A172 (cell line): ENCODE results near the gene RPRD1B. TPM values are rescaled to one million over a fixed set of nuclear protein-coding genes. Genes with fewer than 3 reads are reported as not detected.

Source experiments
- DNase-seq: peaks from one replicate; pipeline ENCODE4 v3.0.0-alpha.2; 2015; ENCODE audit warnings: low spot score
- total RNA-seq: library from RNA; depleted of rRNA; stranded (reverse); fragments of >200 nt; shearing (Covaris generic); gene quantifications from 2 replicates; pipeline ENCODE4 v1.2.3, GENCODE V29; 2014

RPRD1B gene
- total RNA-seq, 1 experiment from 2014 or later, result 17.9 TPM

DNA sequence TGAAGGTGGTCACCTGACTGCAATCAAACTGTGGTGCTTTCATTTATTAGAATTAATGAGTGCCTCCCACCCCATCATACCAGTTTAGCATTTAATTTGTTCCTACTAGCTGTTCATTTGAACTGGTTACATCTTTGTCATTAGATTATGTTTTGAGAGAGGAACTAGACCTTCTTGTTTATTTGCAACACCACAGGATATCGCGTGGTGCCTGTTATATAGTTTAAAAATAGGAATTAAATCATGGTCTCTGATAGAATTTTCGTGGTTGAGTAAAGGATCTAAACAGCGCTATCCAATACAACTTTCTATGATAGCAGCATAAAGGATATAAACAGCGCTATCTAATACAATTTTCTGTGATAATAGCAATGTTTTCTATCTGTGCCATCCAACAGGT is 2.8 kb downstream of the RPRD1B start:
- DNase-seq, result no peak

DNA sequence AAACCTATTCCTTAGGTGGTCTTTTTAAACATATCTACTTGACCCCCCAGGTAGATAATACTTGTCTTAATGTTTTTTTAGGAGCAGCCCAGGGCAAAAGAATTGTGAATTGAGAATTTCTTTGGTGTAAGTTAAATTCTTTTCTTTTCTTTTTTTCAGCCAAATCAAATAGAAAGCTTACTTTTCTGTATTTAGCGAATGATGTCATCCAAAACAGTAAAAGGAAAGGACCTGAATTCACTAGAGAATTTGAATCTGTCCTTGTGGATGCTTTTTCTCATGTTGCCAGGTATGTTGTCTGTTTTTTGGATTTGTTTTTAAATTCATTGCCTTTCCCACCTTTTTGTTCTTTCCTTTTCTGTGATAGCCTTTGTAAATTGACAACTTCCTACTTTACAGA is 6.7 kb downstream of the RPRD1B start:
- DNase-seq, result no peak

DNA sequence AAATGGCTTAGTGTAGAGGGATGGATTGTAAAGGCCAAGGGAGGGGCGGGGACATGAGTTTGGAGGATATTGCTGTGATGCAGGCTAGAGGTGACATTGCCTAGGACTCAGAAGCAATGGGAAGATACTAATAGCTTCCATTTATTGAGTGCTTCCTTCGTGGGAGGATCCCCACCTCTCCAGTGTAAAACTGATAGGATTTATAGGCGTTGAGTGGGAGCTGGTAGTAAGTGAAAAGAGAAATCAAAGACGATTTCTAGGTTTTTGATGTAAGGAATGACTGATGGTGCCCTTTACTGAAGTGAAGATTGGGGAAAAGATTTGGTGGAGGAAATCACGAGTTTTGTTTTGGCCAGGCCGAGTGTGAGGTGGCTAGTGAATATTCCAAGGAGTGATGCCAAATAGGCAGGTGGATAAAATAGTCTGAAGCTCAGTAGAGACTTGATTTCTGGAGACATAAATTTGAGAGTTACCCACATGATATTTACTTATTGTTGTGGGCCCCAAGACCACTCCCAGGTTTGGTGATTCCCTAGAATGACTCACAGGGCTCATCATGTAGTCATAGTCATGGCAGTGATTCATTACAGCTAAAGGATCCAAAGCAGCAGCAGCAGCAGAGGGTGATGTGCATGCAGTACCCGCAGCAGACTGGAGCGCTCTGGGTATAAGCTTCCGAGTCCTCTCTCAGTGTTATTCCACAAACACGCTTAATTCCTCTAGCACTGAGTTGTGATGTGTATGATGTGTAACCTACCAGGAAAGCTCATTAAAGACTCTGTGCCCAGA is 10.2 kb downstream of the RPRD1B start:
- DNase-seq, result peak; percentile 96

DNA sequence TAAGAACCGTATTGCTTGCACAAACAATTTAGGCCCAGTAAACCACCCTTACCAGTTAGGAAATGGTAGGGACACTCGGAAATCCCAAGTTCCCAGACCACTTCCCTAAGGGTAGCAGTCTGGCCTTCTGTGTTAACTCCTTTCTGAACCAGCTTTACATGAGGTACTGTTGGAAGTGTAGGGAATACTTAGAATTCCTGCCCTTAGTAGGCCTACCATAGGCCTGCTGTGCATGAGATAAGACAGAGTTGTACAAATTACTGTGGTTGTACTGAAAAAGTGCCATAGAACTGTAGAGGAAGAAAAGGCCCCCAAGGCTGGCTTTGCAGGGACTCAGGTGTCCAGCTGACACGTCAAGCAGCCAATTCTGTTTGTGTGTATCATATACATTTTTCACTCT is 11.1 kb downstream of the RPRD1B start:
- no peak for DNase-seq

DNA sequence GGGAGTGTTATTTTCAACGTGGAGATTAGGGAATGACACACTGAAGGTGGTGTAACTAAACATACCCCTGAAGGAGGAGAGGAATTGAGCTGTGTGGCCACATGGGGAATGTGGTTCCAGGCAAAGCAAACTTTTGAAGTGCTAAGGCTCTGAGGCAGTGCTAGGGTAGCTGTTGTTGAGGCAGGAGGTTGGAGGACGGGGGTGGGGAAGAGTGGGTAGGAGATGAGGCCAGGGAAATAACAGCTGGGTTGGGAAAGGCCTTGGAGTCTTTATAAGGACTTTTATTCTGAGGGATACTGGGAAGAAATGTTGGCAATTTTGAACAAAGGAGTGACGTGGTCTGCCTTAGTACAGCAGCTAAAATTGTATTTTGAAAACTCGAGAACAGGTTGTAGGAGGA is 13.0 kb downstream of the RPRD1B start:
- no peak for DNase-seq

DNA sequence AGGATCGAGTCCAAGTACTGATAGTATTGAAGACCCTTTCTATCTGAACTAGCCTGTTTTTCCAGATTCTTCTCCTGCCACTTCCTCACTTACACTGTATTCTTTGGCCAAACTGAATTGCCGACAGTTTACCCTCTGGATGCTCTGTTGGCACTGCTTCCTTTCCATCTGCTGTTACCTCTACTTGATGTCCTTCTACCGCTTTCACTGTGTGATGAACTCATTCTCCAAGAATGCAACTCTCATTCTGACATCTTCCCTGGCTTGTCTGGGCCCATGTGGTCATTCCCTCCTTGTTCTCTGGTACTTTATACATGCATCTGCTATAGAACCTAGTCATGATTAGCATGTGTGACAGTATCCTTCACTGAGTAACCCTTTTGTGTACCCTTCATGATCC is 16.3 kb downstream of the RPRD1B start:
- DNase-seq, result peak; percentile 80

DNA sequence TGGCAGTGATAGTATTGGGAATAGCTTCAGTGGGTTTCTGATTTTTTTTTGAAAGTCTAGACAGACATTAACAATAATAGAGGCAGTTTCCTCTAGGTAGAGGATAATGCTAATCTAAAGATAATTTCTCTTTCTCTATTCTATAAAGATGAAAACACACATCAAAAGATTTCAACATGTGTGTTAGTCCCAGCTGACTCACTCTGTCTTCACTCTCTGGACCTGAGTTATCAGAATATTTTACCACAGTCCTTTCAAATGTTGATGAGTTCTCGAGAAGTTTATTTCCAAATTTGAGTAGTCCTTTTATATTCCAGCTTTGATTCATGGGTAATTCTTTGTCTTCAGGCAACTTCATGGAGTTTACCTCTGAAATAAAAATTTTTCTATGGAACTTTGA is 17.1 kb downstream of the RPRD1B start:
- no peak for DNase-seq

DNA sequence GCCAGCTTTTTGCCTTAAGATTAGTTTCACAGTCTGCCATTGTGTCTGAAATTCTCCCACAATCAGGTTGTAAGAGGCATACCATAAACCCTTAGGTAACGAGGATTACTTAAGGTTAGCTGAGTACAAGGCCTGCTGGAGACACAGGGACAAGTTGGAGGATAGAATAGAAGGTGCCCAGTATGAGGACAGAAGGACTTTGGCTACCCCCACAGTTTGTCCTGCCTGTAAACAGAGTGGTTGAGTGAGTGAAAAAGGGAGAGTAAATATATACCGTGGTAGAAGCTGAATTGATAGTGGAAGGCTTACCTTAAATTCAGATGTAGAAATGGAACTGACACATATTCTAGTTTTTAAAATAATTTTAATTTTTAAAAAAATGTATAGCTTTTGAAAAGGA is 19.3 kb downstream of the RPRD1B start:
- DNase-seq, result no peak

DNA sequence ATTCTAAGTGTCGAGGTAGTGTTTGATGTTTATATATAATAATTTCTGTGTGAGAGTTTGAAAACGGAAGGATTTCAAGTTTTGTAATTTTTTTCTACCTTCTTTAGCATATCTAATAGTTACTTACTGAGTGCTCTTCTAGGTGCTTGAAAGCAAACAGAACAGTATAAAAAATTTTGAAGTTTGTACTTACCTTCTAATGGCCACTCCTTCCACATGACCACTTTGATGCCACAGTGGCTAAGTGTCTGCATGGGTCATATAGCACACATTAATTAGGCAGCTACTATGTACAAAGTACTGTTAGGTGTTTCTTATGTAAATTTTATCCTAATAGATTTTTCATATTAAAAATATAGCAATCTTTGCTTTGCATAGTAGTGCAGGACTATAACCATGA is 21.1 kb downstream of the RPRD1B start:
- no peak for DNase-seq

DNA sequence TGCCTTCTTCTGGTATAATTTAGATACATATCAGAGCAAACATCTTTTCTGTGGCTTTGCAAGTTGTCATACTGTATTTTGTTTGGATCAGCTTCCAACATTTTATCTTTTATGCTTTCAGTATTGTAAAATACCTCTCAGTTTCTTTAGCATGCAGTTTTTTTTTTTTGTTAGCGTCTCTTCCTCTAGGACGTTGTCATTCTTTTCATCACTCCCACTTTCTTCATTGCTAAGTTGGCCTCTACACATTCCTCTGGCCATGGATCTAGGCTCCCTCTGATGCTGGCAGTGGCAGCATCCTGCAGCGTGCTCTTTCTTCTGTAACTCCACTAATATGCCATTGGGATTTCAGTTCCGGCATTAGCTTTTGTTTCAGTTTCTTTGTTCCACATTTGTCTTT is 21.7 kb downstream of the RPRD1B start:
- no peak for DNase-seq

DNA sequence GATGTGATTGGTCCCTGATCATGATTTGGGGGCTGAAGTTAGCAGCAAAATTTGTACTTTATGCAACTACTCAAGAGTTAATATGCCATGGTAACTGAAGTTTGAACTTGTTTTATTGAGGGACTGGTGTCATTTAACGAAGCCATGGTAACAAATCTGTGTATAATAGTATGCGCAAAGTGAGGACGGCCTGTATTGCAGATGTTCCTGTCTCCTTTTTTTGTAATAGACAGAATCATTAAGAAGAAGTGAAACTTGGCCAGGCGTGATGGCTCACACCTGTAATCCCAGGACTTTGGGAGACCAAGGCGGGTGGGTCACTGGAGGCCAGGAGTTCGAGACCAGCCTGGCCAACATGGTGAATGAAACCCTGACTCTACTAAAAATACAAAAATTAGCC is 22.3 kb downstream of the RPRD1B start:
- DNase-seq, result no peak

DNA sequence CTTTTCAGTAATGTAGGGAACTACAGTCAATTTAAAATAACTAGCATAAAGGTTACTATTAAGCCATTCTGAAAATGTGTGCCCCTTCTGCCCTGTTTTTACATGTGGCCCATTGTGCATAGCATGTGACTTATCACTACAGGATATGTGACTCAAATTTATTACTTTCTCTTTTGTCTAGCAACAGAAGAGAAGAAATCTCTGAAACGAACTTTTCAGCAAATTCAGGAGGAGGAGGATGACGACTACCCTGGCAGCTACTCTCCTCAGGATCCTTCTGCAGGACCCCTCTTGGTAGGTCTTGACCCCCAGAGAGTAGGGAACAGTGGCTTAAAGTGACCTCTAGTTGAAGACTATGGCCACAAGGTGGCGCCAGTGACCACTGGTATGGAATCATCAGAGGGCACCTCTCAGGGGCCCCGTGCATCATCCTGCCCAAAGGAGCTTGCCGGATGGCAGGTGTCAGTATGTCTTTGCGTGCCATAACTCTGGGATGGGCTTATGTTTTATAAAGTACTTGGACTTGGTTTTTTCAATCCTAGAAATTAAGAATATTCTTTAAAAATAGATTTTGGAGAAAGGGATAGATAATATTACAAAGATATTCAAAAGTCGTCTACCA is 23.9 kb downstream of the RPRD1B start:
- peak; percentile 82 for DNase-seq

DNA sequence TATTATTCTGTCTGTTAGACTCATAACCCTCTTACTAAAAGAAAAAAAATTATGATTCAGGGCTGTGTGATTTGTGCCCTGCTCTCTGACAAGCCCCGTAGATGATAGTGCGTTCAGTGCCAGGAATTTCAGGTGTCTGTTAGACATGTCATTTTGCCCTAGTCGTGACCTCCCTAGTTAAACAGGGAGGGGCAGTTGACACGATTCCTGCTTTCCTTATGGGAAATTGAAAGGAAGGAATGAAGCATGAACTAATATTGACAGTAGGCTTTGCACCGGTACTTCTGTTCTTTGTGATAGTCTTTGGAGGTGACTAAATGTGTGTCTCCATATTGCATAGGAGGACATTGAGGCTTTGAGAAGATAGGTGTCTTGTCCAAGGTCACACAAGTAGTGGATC is 26.3 kb downstream of the RPRD1B start:
- DNase-seq, result no peak

DNA sequence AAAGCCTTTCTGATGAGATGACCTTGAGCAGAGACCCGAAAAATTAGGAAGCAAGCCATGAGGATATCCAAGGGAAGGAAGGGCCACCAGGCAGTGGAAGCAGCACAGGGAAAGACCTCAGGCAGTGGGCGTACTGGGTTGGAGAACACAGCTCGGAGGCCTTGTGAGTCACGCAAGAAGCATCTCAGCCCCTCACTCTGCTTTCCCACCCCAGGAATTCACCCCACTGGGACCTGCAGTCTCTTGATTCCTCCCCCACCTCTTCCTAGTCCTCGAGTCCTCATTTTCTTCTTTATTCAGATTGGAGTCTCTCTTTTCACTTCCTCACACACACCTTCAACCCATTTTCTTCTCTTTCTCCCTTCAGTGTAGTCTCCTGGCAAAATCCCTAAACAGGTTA is 27.0 kb downstream of the RPRD1B start:
- DNase-seq, result no peak

DNA sequence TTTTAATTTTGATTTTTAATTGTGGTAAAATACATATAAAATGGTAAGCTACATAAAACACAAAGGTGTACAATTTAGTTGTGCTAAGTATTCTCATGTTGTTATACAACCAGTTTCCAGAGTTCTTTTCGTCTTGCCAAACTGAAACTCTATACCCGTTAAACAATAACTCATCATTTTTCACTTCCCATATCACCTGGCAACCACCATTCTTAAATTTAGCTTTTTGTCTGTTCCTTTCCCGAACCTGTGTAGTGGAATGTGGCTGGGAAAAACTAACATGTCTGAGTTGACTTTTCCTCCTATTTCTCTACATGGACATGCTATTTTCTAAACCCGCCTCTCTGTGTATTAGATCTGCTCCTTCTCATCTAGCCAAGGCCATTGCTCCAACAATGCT is 27.6 kb downstream of the RPRD1B start:
- no peak for DNase-seq

DNA sequence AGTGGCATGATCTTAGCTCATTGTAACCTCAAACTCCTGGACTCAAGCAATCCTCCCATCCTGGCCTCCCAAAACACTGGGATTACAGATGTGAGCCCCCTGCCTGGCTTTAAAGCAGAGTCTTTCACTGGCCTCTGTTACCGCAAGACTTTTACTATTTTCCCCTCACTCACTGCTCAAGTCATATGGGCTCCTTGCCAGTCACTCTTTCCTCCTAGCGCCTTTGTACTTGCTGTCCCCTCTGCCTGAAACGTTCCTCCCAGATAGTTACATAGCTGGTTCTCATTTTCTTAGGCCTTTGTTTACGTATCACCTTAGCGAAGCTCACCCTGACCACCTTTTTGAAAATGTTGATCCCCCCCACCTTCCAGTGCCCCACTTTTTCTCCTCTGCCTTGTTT is 29.3 kb downstream of the RPRD1B start:
- DNase-seq, result no peak

DNA sequence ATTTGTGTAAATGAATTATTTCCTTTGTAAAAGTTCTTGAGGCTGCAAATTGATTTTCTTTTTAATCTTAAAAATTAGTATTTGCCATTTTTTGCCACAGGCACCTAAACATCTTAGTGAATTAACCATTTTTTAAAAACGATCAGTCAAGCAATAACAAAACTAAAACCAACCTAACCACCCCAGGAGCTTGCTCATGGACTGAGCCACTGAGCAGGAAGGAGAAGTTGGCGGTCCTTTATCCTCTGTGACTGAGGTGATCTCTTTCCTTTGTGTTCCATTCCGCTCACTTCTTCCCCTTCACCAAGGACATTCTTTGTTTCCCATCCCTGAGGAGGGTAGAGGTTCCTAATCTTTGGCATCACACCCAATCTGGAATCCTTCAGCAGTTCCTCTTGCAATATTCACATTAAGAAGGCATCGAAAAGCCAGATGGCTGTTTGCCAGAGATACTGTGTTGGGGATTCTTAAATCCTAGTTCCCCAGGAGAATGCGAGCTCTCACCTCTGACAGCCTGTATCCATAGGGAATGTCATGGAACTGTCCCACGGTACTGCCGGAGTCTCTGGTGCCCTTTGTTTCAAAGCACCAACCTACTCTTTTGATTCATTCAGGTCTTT is 30.5 kb downstream of the RPRD1B start:
- no peak for DNase-seq

DNA sequence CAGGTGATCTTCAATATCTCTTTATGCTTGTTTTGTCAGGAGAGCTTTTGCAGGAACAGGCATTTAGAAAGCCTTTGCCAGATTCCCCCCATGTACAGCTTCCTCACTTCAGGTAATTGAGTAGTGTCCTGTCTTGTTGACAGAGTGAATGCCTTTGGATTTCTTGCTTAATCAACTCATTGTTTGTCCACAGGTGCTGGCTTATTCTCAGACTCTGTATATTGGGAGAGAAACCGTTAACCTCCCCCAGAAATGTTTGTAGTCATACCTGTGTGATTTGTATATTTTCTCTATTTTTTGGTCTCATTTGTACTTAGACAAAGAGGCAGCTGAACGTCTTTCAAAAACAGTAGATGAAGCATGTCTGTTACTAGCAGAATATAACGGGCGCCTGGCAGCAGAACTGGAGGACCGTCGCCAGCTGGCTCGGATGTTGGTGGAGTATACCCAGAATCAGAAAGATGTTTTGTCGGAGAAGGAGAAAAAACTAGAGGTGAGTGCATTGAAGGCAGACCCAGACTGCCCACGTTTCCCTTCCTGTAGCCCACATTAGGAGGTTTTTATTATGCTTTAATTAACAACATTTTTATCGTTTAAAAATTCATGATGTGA is 32.3 kb downstream of the RPRD1B start:
- DNase-seq, result no peak

DNA sequence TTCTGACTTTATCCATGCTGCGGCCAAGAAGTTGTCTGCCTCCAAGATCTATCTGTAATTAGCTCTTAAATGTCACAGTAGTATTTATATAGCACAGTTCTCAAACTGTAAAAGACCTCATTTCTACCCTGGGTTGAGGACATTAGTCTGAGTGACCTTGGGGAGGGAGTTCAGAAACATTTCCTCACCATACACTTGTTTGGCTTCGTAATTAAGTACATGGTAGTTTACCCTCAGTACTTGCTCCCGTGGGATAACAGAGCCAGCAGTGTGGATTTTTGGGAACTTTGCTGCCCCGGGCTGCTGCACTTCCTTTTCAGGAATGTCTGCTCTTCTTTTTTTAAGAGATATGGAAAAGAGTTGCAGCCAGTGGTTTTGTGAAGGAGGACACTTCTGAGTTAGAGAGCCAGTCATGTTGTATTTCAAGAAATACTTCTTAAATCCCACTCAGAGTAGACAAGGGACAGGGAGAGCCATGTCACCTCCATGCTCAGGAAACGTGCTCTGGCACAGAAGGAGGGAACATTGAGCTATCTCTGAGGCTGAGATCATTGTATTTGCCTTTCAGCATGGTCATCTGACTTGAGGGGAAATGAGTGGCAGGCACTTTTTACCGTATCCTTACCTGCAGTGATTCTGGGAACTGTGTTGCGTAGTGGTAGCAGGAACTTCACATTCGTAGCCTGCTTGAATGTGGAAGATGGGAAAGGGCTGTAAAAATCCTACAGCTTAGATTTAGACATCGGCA is 33.6 kb downstream of the RPRD1B start:
- DNase-seq, result no peak

DNA sequence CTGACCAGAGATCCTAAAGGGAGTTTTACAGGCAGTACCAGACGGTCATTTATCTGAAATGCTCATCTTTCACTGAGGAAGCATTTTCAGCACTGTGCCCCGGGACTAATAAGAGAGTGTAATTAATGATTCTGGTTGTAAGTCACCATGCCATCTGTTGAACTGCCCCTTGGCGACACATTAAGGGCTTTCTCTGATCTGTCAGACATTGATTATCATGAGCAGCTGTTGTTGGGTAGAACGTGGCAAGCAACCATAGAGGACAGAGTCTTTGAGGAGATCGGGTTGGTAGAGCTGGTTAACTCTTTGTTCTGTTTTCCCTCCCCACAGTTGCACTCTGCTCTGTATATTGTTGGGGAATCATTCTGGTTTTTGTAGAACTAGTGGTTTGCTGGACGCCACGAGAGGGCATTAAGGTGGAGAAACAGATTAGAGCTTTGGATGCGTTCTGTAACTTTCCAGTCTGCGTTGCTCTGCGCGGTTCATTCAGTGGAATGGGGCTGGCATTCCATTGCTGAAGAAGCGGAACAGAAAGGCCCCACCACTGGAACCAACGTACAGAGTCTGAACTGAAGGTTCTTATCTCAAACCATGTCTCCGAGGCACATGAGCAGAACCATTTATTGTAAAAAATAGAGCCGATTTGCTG is 34.3 kb downstream of the RPRD1B start:
- DNase-seq, result no peak

DNA sequence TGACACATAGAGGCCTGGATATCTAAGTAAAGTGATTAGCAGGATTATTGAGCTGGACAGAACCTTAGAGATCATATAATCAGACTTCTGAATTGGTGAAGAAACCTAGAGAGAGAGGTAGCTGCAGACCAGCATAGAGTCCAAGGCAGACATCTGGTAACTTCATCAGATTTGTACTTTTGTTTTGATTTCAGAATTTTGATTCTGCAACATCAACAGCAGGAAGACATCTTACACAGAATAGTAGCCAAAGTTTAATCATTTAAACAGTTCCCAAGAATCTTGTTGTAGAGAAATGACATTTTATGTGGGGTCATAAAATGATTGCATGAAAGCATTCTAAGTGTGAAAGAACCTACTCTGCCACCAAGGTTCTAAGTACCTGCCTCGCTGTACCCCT is 39.4 kb downstream of the RPRD1B start:
- DNase-seq, result no peak
